Hematopoietic multipotent progenitor cell treated with erythropoietin and hydrocortisone succinate and interleukin-3 and kit ligand, for 17 days (in vitro differentiated cells): ENCODE data around the gene ARID3B.

Source experiments
- DNase-seq: peaks from one replicate; pipeline ENCODE4 v3.0.0-alpha.2; 2015; ENCODE audit warnings: low spot score

The ARID3B gene

GRCh38 chr15:74604983-74605794 is 64.2 kb downstream of the ARID3B start:
- peak; percentile 26 for DNase-seq

- DNase-seq, result peak; percentile 60
Measured at GRCh38 chr15:74605795-74606150, 64.8 kb downstream of the ARID3B start.

GRCh38 chr15:74608786-74609185 is 67.8 kb downstream of the ARID3B start:
- peak; percentile 62 for DNase-seq

GRCh38 chr15:74609938-74610301 is 68.9 kb downstream of the ARID3B start:
- DNase-seq, result no peak

GRCh38 chr15:74610302-74610951 is 69.4 kb downstream of the ARID3B start:
- DNase-seq, result peak; percentile 96

GRCh38 chr15:74611341-74611740 is 70.3 kb downstream of the ARID3B start:
- no peak for DNase-seq

- DNase-seq, result peak; percentile 54
Measured at GRCh38 chr15:74611834-74612233, 70.8 kb downstream of the ARID3B start.

GRCh38 chr15:74612677-74613076 is 71.7 kb downstream of the ARID3B start:
- DNase-seq, result peak; percentile 28

- peak; percentile 52 for DNase-seq
Measured at GRCh38 chr15:74613089-74613952, 72.3 kb downstream of the ARID3B start.

- no peak for DNase-seq
Measured at GRCh38 chr15:74613953-74614743, 73.1 kb downstream of the ARID3B start.

- peak; percentile 95 for DNase-seq
Measured at GRCh38 chr15:74614744-74615507, 73.9 kb downstream of the ARID3B start.

GRCh38 chr15:74615508-74616365 is 74.7 kb downstream of the ARID3B start, which contains the start of gene CLK3:
CLK3 (plus strand) TSS chr15:74615836; CDS start chr15:74619197, 3,361 bp downstream.
- peak; percentile 90 for DNase-seq

- peak; percentile 92 for DNase-seq
Measured at GRCh38 chr15:74616366-74616939, 75.4 kb downstream of the ARID3B start.

- peak; percentile 79 for DNase-seq
Measured at GRCh38 chr15:74616996-74617395, 76.0 kb downstream of the ARID3B start.

GRCh38 chr15:74618841-74619596 is 78.0 kb downstream of the ARID3B start:
- DNase-seq, result no peak

- DNase-seq, result no peak
Measured at GRCh38 chr15:74619916-74620635, 79.1 kb downstream of the ARID3B start.

- peak; percentile 94 for DNase-seq
Measured at GRCh38 chr15:74620636-74621545, 79.9 kb downstream of the ARID3B start.
